ENCODE results near the gene PRAMEF12.

DNA sequence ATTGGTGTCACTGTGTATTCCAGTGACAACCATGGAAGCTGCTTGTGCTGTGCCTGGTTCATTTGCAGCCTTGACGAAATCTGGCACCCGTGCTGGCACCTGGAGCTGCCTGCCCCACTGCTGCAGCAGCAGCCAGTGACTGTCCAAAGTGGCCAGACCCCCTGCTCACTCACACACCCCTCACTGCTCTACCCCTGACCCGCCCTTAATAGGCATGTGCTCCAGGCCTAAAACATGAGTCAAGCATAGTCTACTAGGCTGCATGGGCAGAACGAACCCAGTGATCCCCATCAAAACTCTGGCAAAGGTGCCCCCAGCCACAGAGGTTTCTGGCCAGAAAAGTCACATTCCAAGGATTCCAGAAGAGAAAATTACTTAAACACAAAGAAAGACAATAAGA, 25.4 kb downstream of the PRAMEF12 start:
- TF ChIP-seq, protein P1, sequence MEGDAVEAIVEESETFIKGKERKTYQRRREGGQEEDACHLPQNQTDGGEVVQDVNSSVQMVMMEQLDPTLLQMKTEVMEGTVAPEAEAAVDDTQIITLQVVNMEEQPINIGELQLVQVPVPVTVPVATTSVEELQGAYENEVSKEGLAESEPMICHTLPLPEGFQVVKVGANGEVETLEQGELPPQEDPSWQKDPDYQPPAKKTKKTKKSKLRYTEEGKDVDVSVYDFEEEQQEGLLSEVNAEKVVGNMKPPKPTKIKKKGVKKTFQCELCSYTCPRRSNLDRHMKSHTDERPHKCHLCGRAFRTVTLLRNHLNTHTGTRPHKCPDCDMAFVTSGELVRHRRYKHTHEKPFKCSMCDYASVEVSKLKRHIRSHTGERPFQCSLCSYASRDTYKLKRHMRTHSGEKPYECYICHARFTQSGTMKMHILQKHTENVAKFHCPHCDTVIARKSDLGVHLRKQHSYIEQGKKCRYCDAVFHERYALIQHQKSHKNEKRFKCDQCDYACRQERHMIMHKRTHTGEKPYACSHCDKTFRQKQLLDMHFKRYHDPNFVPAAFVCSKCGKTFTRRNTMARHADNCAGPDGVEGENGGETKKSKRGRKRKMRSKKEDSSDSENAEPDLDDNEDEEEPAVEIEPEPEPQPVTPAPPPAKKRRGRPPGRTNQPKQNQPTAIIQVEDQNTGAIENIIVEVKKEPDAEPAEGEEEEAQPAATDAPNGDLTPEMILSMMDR (IDR thresholded peaks at IDR 0.05) = no peak
- TF ChIP-seq POLR2A (IDR thresholded peaks at IDR 0.05) = no peak
- TF ChIP-seq EP300 (IDR thresholded peaks at IDR 0.05; ENCODE audit: low read depth) = no peak

All from transverse colon (tissue), 3 donors.